SK-N-SH (cell line): ENCODE results near the gene GNAT3. TPM values are rescaled to one million over a fixed set of nuclear protein-coding genes. Genes with fewer than 3 reads are reported as not detected.

Experiments used
- CTCF ChIA-PET: fragments of 300-600, 350-600 bp; formaldehyde crosslinking; extraction: SDS; loops from one replicate; lab custom pipeline; 2021; lab: Yijun Ruan, JAX
- POLR2A ChIA-PET: fragments of 350-600 bp; sonication (Branson Sonifier 250); formaldehyde crosslinking; extraction: SDS; loops from one replicate; lab custom pipeline; 2020; ENCODE audit warnings: antibody characterized with exemption, inconsistent platforms; lab: Yijun Ruan, JAX
- DNase-seq: peaks from one replicate; pipeline ENCODE4 v3.0.0; 2012
- H2AFZ ChIP-seq: fragments of 200-600 bp; sonication (generic); 2 replicates; pipeline ENCODE4 v1.8.1; 2016; ENCODE audit warnings: antibody characterized with exemption, mild to moderate bottlenecking, low read depth
- H3F3A ChIP-seq: fragments of 200-600 bp; sonication (generic); replicated peaks from 2 replicates; pipeline ENCODE3; 2016; ENCODE audit warnings: antibody characterized with exemption, mild to moderate bottlenecking; ENCODE audit not compliant: insufficient read depth
- H3K27ac ChIP-seq, 2 experiments: fragments of 200-500 bp in 1 of 2; fragments of 200-600 bp in 1 of 2; sonication (Bioruptor generic) in 1 of 2; sonication (generic), shearing (Covaris generic) in 1 of 2; 2 replicates each; pipeline versions ENCODE4 v1.5.1 to v1.6.1; 2014 to 2016; ENCODE audit warnings: low read depth in 2 of 2, inconsistent platforms in 1 of 2, low read length in 1 of 2, mild to moderate bottlenecking in 1 of 2, mixed read lengths in 1 of 2
- H3K27me3 ChIP-seq: fragments of 200-600 bp; sonication (generic), shearing (Covaris generic); 2 replicates; pipeline ENCODE4 v1.6.1; 2016; ENCODE audit warnings: mixed run types; ENCODE audit not compliant: insufficient read depth
- H3K36me3 ChIP-seq, 2 experiments: fragments of 200-500 bp in 1 of 2; fragments of 200-600 bp in 1 of 2; sonication (Bioruptor generic) in 1 of 2; sonication (generic) in 1 of 2; replicated peaks in 1 of 2; 2 replicates each; pipeline versions ENCODE3 to v1.5.1; 2014 to 2016; ENCODE audit warnings: low read length in 1 of 2, mild to moderate bottlenecking in 1 of 2; ENCODE audit not compliant: insufficient read depth in 2 of 2, control insufficient read depth in 1 of 2
- H3K4me1 ChIP-seq, 2 experiments: fragments of 200-500 bp in 1 of 2; fragments of 200-600 bp in 1 of 2; sonication (Bioruptor generic) in 1 of 2; sonication (generic), shearing (Covaris generic) in 1 of 2; 2 replicates each; pipeline versions ENCODE4 v1.5.1 to v1.6.1; 2014 to 2016; ENCODE audit warnings: low read depth in 1 of 2, low read length in 1 of 2, mixed run types in 1 of 2; ENCODE audit not compliant: insufficient read depth in 2 of 2, control insufficient read depth in 1 of 2
- H3K4me2 ChIP-seq: fragments of 200-600 bp; sonication (generic), shearing (Covaris generic); 2 replicates; pipeline ENCODE4 v1.6.1; 2017; ENCODE audit warnings: mixed run types
- H3K4me3 ChIP-seq, 2 experiments: fragments of 200-500 bp in 1 of 2; fragments of 200-600 bp in 1 of 2; sonication (Bioruptor generic) in 1 of 2; sonication (generic), shearing (Covaris generic) in 1 of 2; 2 replicates each; pipeline versions ENCODE4 v1.5.1 to v1.8.1; 2014 to 2016; ENCODE audit warnings: low read depth in 2 of 2, inconsistent platforms in 1 of 2, low read length in 1 of 2, mild to moderate bottlenecking in 1 of 2, mixed read lengths in 1 of 2, moderate library complexity in 1 of 2
- H3K79me2 ChIP-seq: fragments of 200-600 bp; sonication (generic); 2 replicates; pipeline ENCODE4 v1.8.1; 2017; ENCODE audit warnings: mild to moderate bottlenecking; ENCODE audit not compliant: insufficient read depth
- H3K9ac ChIP-seq: fragments of 200-600 bp; sonication (generic); 2 replicates; pipeline ENCODE4 v1.6.1; 2017; ENCODE audit warnings: mixed run types
- H3K9me2 ChIP-seq: fragments of 200-600 bp; sonication (generic); 2 replicates; pipeline ENCODE4 v1.6.1; 2017; ENCODE audit warnings: mixed run types
- H3K9me3 ChIP-seq: fragments of 200-600 bp; sonication (generic); 2 replicates; pipeline ENCODE4 v1.6.1; 2017; ENCODE audit warnings: mixed run types, mild to moderate bottlenecking, moderate library complexity
- H4K20me1 ChIP-seq: fragments of 200-600 bp; sonication (generic); 2 replicates; pipeline ENCODE4 v1.6.1; 2017; ENCODE audit warnings: mild to moderate bottlenecking, mixed run types; ENCODE audit not compliant: insufficient read depth
- ELF1 ChIP-seq: IDR thresholded peaks from 2 replicates; pipeline ENCODE4 v1.4.0; 2012
- EP300 ChIP-seq, 2 experiments: IDR thresholded peaks; 2 replicates each; pipeline versions ENCODE4 v1.4.0 to v1.6.1; 2012; ENCODE audit warnings: borderline replicate concordance in 1 of 2, low read depth in 1 of 2, low read length in 1 of 2
- GABPA ChIP-seq: IDR thresholded peaks from 2 replicates; pipeline ENCODE4 v1.4.0; 2012; ENCODE audit warnings: low read depth, mild to moderate bottlenecking
- MEF2A ChIP-seq: IDR thresholded peaks from 2 replicates; pipeline ENCODE4 v1.4.0; 2012; ENCODE audit warnings: low read depth, borderline replicate concordance
- RCOR1 ChIP-seq: fragments of 150-350 bp; IDR thresholded peaks from 2 replicates; pipeline ENCODE4 v1.6.1; 2017; ENCODE audit warnings: antibody characterized with exemption, low read length
- RXRA ChIP-seq: IDR thresholded peaks from 2 replicates; pipeline ENCODE4 v1.4.0; 2012; ENCODE audit warnings: low read depth, mild to moderate bottlenecking, borderline replicate concordance
- SIN3A ChIP-seq: IDR thresholded peaks from 2 replicates; pipeline ENCODE4 v1.6.1; 2012; ENCODE audit warnings: low read depth, mild to moderate bottlenecking, low read length, moderate library complexity, borderline replicate concordance
- TAF1 ChIP-seq: IDR thresholded peaks from 2 replicates; pipeline ENCODE4 v1.6.1; 2012; ENCODE audit warnings: low read depth, mild to moderate bottlenecking, low read length, moderate library complexity, borderline replicate concordance
- WGBS: methylation state at CpG from one replicate; pipeline ENCODE4 v1.1.6; 2017; ENCODE audit warnings: low lambda C conversion rate; 5-methylcytosine and 5-hydroxymethylcytosine counted together
- polyA plus RNA-seq, 3 experiments: library from polyadenylated mRNA; depleted of rRNA; stranded (reverse); fragments of >200 nt; gene quantifications; 2 replicates each; pipeline ENCODE4 v1.2.3, GENCODE V29; 2012
- TF ChIP-seq, protein P1 (sequence below): fragments of 150-350 bp; IDR thresholded peaks from 2 replicates; pipeline ENCODE4 v1.6.1; 2017; ENCODE audit warnings: antibody characterized with exemption, low read length, low read depth, borderline replicate concordance
- TF ChIP-seq, protein P2 (sequence below): fragments of 150-350 bp; IDR thresholded peaks from 2 replicates; pipeline ENCODE4 v1.6.1; 2016; ENCODE audit warnings: mild to moderate bottlenecking, low read depth, low read length
- TF ChIP-seq, protein P3 (sequence below): IDR thresholded peaks from 2 replicates; pipeline ENCODE4 v1.4.0; 2012; ENCODE audit warnings: low read depth, borderline replicate concordance
- TF ChIP-seq, protein P4 (sequence below): IDR thresholded peaks from 2 replicates; pipeline ENCODE4; 2012

The GNAT3 gene
- polyA plus RNA-seq, 1 of the 3 experiments (the other 2 are of a cell fraction), result not detected

DNA sequence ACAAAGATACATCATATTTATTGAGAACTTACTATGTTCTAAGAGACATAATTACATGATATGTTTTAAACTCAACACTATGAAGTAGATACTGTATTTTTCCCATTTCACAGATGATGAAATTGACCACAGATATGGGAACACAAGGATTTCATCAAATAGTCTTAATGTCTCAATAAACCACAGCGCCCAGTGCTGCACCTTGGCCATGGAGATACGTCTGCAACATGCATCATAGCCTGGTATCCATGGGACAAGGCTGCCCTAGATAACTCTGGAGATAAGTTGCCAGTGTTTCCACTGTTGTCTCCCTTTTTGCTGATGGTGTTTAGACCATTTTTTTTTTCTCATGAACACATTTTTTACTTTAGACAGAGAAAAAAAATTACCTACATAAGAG is 97.5 kb downstream of the GNAT3 start (continued):
- TF ChIP-seq, protein P1, sequence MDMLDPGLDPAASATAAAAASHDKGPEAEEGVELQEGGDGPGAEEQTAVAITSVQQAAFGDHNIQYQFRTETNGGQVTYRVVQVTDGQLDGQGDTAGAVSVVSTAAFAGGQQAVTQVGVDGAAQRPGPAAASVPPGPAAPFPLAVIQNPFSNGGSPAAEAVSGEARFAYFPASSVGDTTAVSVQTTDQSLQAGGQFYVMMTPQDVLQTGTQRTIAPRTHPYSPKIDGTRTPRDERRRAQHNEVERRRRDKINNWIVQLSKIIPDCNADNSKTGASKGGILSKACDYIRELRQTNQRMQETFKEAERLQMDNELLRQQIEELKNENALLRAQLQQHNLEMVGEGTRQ, result no peak
- TF ChIP-seq, protein P2, sequence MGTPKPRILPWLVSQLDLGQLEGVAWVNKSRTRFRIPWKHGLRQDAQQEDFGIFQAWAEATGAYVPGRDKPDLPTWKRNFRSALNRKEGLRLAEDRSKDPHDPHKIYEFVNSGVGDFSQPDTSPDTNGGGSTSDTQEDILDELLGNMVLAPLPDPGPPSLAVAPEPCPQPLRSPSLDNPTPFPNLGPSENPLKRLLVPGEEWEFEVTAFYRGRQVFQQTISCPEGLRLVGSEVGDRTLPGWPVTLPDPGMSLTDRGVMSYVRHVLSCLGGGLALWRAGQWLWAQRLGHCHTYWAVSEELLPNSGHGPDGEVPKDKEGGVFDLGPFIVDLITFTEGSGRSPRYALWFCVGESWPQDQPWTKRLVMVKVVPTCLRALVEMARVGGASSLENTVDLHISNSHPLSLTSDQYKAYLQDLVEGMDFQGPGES, result no peak
- no peak for TF ChIP-seq MEF2A
- TF ChIP-seq SIN3A, result no peak
- TF ChIP-seq TAF1, result no peak
- TF ChIP-seq, protein P3, sequence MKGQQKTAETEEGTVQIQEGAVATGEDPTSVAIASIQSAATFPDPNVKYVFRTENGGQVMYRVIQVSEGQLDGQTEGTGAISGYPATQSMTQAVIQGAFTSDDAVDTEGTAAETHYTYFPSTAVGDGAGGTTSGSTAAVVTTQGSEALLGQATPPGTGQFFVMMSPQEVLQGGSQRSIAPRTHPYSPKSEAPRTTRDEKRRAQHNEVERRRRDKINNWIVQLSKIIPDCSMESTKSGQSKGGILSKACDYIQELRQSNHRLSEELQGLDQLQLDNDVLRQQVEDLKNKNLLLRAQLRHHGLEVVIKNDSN, result no peak

DNA sequence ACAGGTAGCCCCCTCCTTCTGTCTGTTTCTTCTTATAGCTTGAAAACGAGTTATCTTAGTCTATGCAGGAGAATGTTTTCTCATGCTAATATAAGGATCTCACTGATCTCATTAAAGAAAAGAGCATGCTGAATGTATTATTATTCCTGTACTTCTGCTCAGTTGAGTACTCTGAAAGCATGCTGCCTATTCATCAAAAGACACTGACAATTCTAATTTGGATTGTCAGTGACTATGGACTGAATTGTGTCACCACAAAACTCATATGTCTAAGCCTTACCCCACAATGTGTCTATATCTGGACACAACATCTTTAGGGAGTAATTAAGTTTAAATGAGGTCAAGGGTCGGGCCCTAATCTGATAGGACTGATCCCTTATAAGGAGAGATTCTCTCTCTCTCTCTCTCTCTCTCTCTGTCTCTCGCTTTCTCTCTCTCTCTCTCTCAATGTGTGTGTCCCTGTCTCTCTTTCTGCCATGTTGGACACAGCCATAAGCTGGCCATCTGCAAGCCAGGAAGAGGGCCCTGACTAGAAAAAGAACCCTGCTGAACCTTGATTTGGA is 98.4 kb downstream of the GNAT3 start:
- DNase-seq, result no peak
- H3K79me2 ChIP-seq, result no peaks in the 10 kb centered on the region
- no peak overlapping the region for H3K4me2 ChIP-seq
- no peaks in the 10 kb centered on the region for H4K20me1 ChIP-seq
- CTCF ChIA-PET, result no interaction called here
- H3K27ac ChIP-seq, result no peak overlapping the region
- H3K36me3 ChIP-seq, result no peaks in the 10 kb centered on the region
- 83% methylated on average over 3 of the region's 3 CpGs for whole genome bisulfite sequencing
- POLR2A ChIA-PET, result no interaction called here
- no peak for TF ChIP-seq EP300 (IDR thresholded peaks at IDR 0.05; ENCODE audit: borderline replicate concordance in 1 of 2, low read depth in 1 of 2, low read length in 1 of 2)
- TF ChIP-seq TAF1, result no peak
- TF ChIP-seq, protein P4, sequence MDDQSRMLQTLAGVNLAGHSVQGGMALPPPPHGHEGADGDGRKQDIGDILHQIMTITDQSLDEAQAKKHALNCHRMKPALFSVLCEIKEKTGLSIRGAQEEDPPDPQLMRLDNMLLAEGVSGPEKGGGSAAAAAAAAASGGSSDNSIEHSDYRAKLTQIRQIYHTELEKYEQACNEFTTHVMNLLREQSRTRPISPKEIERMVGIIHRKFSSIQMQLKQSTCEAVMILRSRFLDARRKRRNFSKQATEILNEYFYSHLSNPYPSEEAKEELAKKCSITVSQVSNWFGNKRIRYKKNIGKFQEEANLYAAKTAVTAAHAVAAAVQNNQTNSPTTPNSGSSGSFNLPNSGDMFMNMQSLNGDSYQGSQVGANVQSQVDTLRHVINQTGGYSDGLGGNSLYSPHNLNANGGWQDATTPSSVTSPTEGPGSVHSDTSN, result no peak
- TF ChIP-seq RXRA, result no peak
- TF ChIP-seq ELF1, result no peak
- TF ChIP-seq RCOR1, result no peak
- TF ChIP-seq GABPA, result no peak
- H3K9me2 ChIP-seq, result no peaks in the 10 kb centered on the region
- no peak overlapping the region for H3K9ac ChIP-seq
- no peak overlapping the region; the same call in 1 of the 2 replicates for H2AFZ ChIP-seq
- peaks cover 8% of the 10 kb centered on the region; the same call in 1 of the 2 replicates for H3K9me3 ChIP-seq
- no peaks in the 10 kb centered on the region for H3K27me3 ChIP-seq
- H3K4me1 ChIP-seq, result peaks cover 8 to 9% of the 10 kb centered on the region in 2 experiments; a peak in 3 of 4 replicates
- peaks cover 10% of the 10 kb centered on the region for H3F3A ChIP-seq
- no peak overlapping the region for H3K4me3 ChIP-seq
